SK-N-MC (cell line): ENCODE data around the gene NOSTRIN.
"Not testable (repeated sequence)": the region's sequence is repeated elsewhere in the genome, so short reads cannot be mapped to it uniquely, and the experiment has no call there.

ENCODE experiments used
- DNase-seq: peaks from one replicate; pipeline ENCODE4 v3.0.0-alpha.2; 2011; ENCODE audit warnings: low read depth, low spot score
- H3K27ac ChIP-seq: fragments of 200-600 bp; sonication (generic); 2 replicates; pipeline ENCODE4 v1.5.1; 2016; ENCODE audit warnings: mixed run types
- H3K36me3 ChIP-seq: fragments of 200-600 bp; sonication (generic); 2 replicates; pipeline ENCODE4 v1.6.1; 2017; ENCODE audit warnings: antibody characterized with exemption, low read length, mixed read lengths; ENCODE audit not compliant: insufficient read depth
- H3K4me3 ChIP-seq: fragments of 200-600 bp; sonication (generic); 2 replicates; pipeline ENCODE4 v1.5.1; 2016
- H3K9ac ChIP-seq: fragments of 200-600 bp; sonication (generic); 2 replicates; pipeline ENCODE4 v1.8.0; 2017; ENCODE audit warnings: mixed run types, mixed read lengths; ENCODE audit not compliant: insufficient read length
- H3K9me3 ChIP-seq: fragments of 200-600 bp; sonication (generic); 2 replicates; pipeline ENCODE4 v1.6.1; 2017; ENCODE audit warnings: low read depth, mild to moderate bottlenecking, antibody characterized with exemption, low read length, moderate library complexity, mixed read lengths
- EZH2 ChIP-seq: fragments of 200-600 bp; sonication (generic); IDR thresholded peaks from one replicate; pipeline ENCODE4 v1.6.1; 2017; ENCODE audit warnings: antibody characterized with exemption
- FOXP2 ChIP-seq: optimal IDR thresholded peaks from 2 replicates; pipeline ENCODE3; 2011; ENCODE audit warnings: mild to moderate bottlenecking, moderate library complexity; ENCODE audit not compliant: insufficient read depth; ENCODE audit errors: extremely low read length, control extremely low read depth
- POLR2AphosphoS5 ChIP-seq: IDR thresholded peaks from 2 replicates; pipeline ENCODE4 v1.6.1; 2012; ENCODE audit warnings: mild to moderate bottlenecking, low read depth, low read length, borderline replicate concordance

The NOSTRIN gene

GRCh38 chr2:168849610-168850009 lies 47.2 kb downstream of the NOSTRIN start:
- H3K27ac ChIP-seq: no peak overlapping the region
- H3K9me3 ChIP-seq: no peaks in the 10 kb centered on the region
- no peak overlapping the region for H3K4me3 ChIP-seq
- TF ChIP-seq FOXP2: no peak
- TF ChIP-seq EZH2: no peak
- TF ChIP-seq POLR2AphosphoS5: no peak
- peak; percentile 6 for DNase-seq
- H3K36me3 ChIP-seq: no peaks in the 10 kb centered on the region
- H3K9ac ChIP-seq: no peak overlapping the region

- Histone ChIP-seq H3K36me3 (no peaks in the 10 kb centered on the region), H3K4me3 (no peak overlapping the region), H3K9ac (no peak overlapping the region), H3K27ac (no peak overlapping the region), H3K9me3 (no peaks in the 10 kb centered on the region)
- TF ChIP-seq EZH2 (no peak), POLR2AphosphoS5 (no peak), FOXP2 (no peak)
- DNase-seq: no peak
Observed at GRCh38 chr2:168850846-168851245, 48.4 kb downstream of the NOSTRIN start.

- Histone ChIP-seq H3K9me3 (no peaks in the 10 kb centered on the region), H3K27ac (no peak overlapping the region), H3K36me3 (no peaks in the 10 kb centered on the region), H3K4me3 (no peak overlapping the region), H3K9ac (no peak overlapping the region)
- no peak for DNase-seq
- TF ChIP-seq FOXP2 (no peak), EZH2 (no peak), POLR2AphosphoS5 (no peak)
Observed at GRCh38 chr2:168851674-168852320, 49.4 kb downstream of the NOSTRIN start.

GRCh38 chr2:168852481-168852880 lies 50.0 kb downstream of the NOSTRIN start:
- no peaks in the 10 kb centered on the region for H3K36me3 ChIP-seq
- no peak overlapping the region for H3K27ac ChIP-seq
- no peak overlapping the region for H3K9ac ChIP-seq
- no peak for DNase-seq
- no peak overlapping the region for H3K4me3 ChIP-seq
- TF ChIP-seq EZH2 (no peak), POLR2AphosphoS5 (no peak), FOXP2 (no peak)
- no peaks in the 10 kb centered on the region for H3K9me3 ChIP-seq

- Histone ChIP-seq H3K9me3 (no peaks in the 10 kb centered on the region), H3K36me3 (no peaks in the 10 kb centered on the region), H3K4me3 (no peak overlapping the region), H3K27ac (no peak overlapping the region), H3K9ac (no peak overlapping the region)
- TF ChIP-seq EZH2: no peak
- no peak for TF ChIP-seq POLR2AphosphoS5
- no peak for TF ChIP-seq FOXP2
- DNase-seq: no peak
Observed at GRCh38 chr2:168853471-168853870, 51.0 kb downstream of the NOSTRIN start.

- Histone ChIP-seq H3K4me3 (no peak overlapping the region), H3K27ac (no peak overlapping the region), H3K9ac (no peak overlapping the region), H3K36me3 (no peaks in the 10 kb centered on the region), H3K9me3 (no peaks in the 10 kb centered on the region)
- TF ChIP-seq EZH2 (no peak), FOXP2 (no peak)
- DNase-seq: no peak
Observed at GRCh38 chr2:168854651-168855050, 52.2 kb downstream of the NOSTRIN start.

- TF ChIP-seq EZH2 (no peak), POLR2AphosphoS5 (no peak), FOXP2 (no peak)
- no peak for DNase-seq
- H3K36me3 ChIP-seq: no peaks in the 10 kb centered on the region
- H3K9me3 ChIP-seq: no peaks in the 10 kb centered on the region
- no peak overlapping the region for H3K4me3 ChIP-seq
- no peak overlapping the region for H3K27ac ChIP-seq
- no peak overlapping the region for H3K9ac ChIP-seq
Observed at GRCh38 chr2:168855601-168856000, 53.2 kb downstream of the NOSTRIN start.

- no peak for DNase-seq
- no peaks in the 10 kb centered on the region for H3K9me3 ChIP-seq
- no peak overlapping the region for H3K4me3 ChIP-seq
- H3K36me3 ChIP-seq: no peaks in the 10 kb centered on the region
- no peak overlapping the region for H3K9ac ChIP-seq
- H3K27ac ChIP-seq: no peak overlapping the region
- TF ChIP-seq POLR2AphosphoS5 (no peak), EZH2 (no peak), FOXP2 (no peak)
Observed at GRCh38 chr2:168858146-168858545, 55.7 kb downstream of the NOSTRIN start.

GRCh38 chr2:168867164-168867563 lies 64.7 kb downstream of the NOSTRIN start:
- DNase-seq, H3K9me3 ChIP-seq, H3K9ac ChIP-seq, H3K4me3 ChIP-seq, H3K27ac ChIP-seq: not testable (repeated sequence)
- peaks cover 15% of the 10 kb centered on the region for H3K36me3 ChIP-seq

GRCh38 chr2:168870369-168870768 lies 67.9 kb downstream of the NOSTRIN start:
- H3K27ac ChIP-seq, H3K4me3 ChIP-seq, H3K9me3 ChIP-seq, DNase-seq, H3K9ac ChIP-seq: not testable (repeated sequence)
- peaks cover 25% of the 10 kb centered on the region for H3K36me3 ChIP-seq

- peaks cover 27% of the 10 kb centered on the region for H3K36me3 ChIP-seq
- H3K4me3 ChIP-seq, H3K9me3 ChIP-seq, H3K27ac ChIP-seq, H3K9ac ChIP-seq, DNase-seq: not testable (repeated sequence)
Observed at GRCh38 chr2:168870824-168871223, 68.4 kb downstream of the NOSTRIN start.
